Gastroesophageal sphincter (tissue), 4 donors: Measurements from ENCODE around the gene RNF43. TPM values are rescaled to one million over a fixed set of nuclear protein-coding genes. Genes with fewer than 3 reads are reported as not detected.

Source experiments
- ATAC-seq: fragments of 150-250 bp; one replicate; pipeline ENCODE4 v1.9.1; 2016; ENCODE audit warnings: mild to moderate bottlenecking, moderate library complexity
- H3K27ac ChIP-seq, 4 donors: fragments of 200-600 bp; sonication (generic) in 3 of 4; 1 replicate in 3 of 4; 2 replicates in 1 of 4; pipeline ENCODE4 v1.5.1; 2016 to 2019
- H3K27me3 ChIP-seq: fragments of 200-600 bp; sonication (generic); one replicate; pipeline ENCODE4 v1.5.1; 2019
- H3K36me3 ChIP-seq, 2 donors: fragments of 200-600 bp; sonication (generic); one replicate each; pipeline ENCODE4 v1.5.1; 2019; ENCODE audit warnings: control low read depth in 1 of 2
- H3K4me1 ChIP-seq, 3 donors: fragments of 200-600 bp; sonication (generic); 1 replicate in 2 of 3; 2 replicates in 1 of 3; pipeline ENCODE4 v1.5.1; 2016 to 2019; ENCODE audit warnings: control low read depth in 2 of 3
- H3K4me3 ChIP-seq, 2 donors: fragments of 200-600 bp; sonication (generic); one replicate each; pipeline ENCODE4 v1.5.1; 2019; ENCODE audit warnings: mild to moderate bottlenecking in 1 of 2, moderate library complexity in 1 of 2
- H3K9me3 ChIP-seq, 3 donors: fragments of 200-600 bp; sonication (generic); one replicate each; pipeline ENCODE4 v1.5.1; 2017 to 2019; ENCODE audit warnings: control low read depth in 2 of 3
- CTCF ChIP-seq, 4 experiments: fragments of 200-600 bp in 2 of 4; fragments of 450-650 bp in 2 of 4; sonication (generic) in 1 of 4; IDR thresholded peaks; one replicate each; pipeline ENCODE4 v1.5.1; 2017 to 2019; ENCODE audit warnings: antibody characterized with exemption in 4 of 4, mild to moderate bottlenecking in 2 of 4, moderate library complexity in 2 of 4
- EP300 ChIP-seq: sonication (generic); formaldehyde crosslinking; IDR thresholded peaks from one replicate; pipeline ENCODE4 v1.6.1; 2017; ENCODE audit warnings: antibody characterized with exemption, mild to moderate bottlenecking
- POLR2A ChIP-seq, 2 donors: fragments of 450-650 bp; IDR thresholded peaks; one replicate each; pipeline ENCODE4 v1.6.1; 2017; ENCODE audit warnings: antibody characterized with exemption in 2 of 2, mild to moderate bottlenecking in 2 of 2, moderate library complexity in 1 of 2
- POLR2AphosphoS5 ChIP-seq: sonication (generic); formaldehyde crosslinking; IDR thresholded peaks from one replicate; pipeline ENCODE4 v1.6.1; 2017; ENCODE audit warnings: antibody characterized with exemption
- WGBS, 2 donors: methylation state at CpG; one replicate each; pipeline ENCODE4 v1.1.5; 2018; ENCODE audit warnings: low coverage in 1 of 2; 5-methylcytosine and 5-hydroxymethylcytosine counted together
- total RNA-seq, 4 donors: library from RNA; depleted of rRNA; stranded (reverse); fragments of >200 nt; gene quantifications; one replicate each; pipeline ENCODE4 v1.1.0, GENCODE V29; 2016

Gene RNF43
- total RNA-seq, 4 donors from 2014 or later = 0.16 to 0.79 TPM; not detected in 2

DNA sequence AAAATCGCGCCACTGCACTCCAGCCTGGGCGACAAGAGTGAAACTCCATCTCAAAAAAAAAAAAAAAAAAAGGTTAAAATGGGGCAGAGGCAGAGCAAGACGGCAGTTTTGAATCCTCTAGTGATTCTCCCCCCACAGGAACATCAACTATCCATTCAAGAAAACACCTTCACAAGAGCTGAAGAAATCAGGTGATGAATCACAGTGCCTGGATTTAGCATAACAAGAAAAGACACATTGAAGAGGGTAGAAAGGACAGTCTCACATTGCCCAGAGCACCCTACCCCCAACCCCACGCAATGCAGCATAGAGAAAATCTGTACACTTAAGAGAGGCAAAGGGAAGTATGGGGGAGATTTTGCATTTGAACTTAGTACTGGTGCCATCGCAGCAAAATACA is 28.8 kb upstream of the RNF43 start:
- Histone ChIP-seq H3K4me1 (no peaks in the 10 kb centered on the region), H3K27me3 (no peaks in the 10 kb centered on the region), H3K4me3 (no peak overlapping the region), H3K36me3 (no peaks in the 10 kb centered on the region), H3K27ac (no peak overlapping the region), H3K9me3 (no peaks in the 10 kb centered on the region)
- WGBS, 2 donors = 53 to 80% methylated on average over 2 to 6 of the region's 6 CpGs
- no peak for TF ChIP-seq CTCF (IDR thresholded peaks at IDR 0.05)
- TF ChIP-seq POLR2A (IDR thresholded peaks at IDR 0.05) = no peak
- no peak for TF ChIP-seq POLR2AphosphoS5
- no peak for TF ChIP-seq EP300
- no peak for ATAC-seq

DNA sequence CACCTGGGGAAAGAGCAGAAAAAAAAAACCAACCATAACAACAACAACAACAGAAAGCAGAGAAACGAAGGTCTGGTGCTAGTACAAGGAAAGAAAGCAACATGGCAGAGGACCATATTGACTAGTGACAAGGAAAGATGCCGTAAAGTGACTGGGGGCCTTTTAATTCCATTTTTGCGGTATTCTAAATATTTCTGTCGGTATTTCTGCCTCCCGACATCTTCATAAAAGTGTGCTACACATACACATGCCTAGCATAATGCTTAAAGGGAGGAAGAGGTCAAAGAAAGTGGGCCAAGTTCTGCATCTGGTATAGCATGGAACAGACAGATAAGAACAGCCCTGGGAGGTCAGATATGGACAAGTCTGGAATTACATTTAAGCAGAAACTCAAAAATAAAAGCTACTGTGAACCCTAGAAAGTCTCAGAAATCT is 19.5 kb upstream of the RNF43 start:
- H3K27ac ChIP-seq = no peak overlapping the region
- TF ChIP-seq EP300 (no peak), POLR2A (IDR thresholded peaks at IDR 0.05) (no peak), POLR2AphosphoS5 (no peak), CTCF (IDR thresholded peaks at IDR 0.05) (no peak)

DNA sequence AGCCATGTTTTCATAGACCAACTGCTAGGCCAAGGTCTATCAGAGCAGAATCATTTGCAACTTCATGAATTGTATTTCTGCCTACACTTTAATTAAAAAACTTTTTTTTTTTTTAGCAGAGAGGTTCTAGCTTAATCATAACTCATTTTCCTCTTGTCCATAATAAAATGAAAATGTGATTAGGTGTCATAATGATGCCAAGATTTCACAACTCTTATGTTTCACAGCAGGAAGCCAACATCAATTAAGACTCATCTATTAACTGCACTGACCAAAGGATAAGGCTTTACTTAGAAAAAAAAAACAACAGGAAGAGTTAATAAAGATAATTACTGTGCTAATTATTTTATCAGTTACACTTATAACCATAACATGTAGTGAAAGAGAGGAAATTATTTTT is 18.9 kb upstream of the RNF43 start:
- Histone ChIP-seq H3K9me3 (no peaks in the 10 kb centered on the region), H3K36me3 (no peaks in the 10 kb centered on the region), H3K4me1 (no peaks in the 10 kb centered on the region), H3K27me3 (no peaks in the 10 kb centered on the region), H3K4me3 (no peak overlapping the region), H3K27ac (no peak overlapping the region)
- no peak for TF ChIP-seq POLR2A (IDR thresholded peaks at IDR 0.05)
- TF ChIP-seq POLR2AphosphoS5 = no peak
- no peak for TF ChIP-seq EP300
- TF ChIP-seq CTCF (IDR thresholded peaks at IDR 0.05) = no peak
- no peak for ATAC-seq

More for the DNA sequence above, 19.5 kb upstream of the RNF43 start:
- no peaks in the 10 kb centered on the region for H3K36me3 ChIP-seq
- ATAC-seq = no peak
- no peaks in the 10 kb centered on the region for H3K4me1 ChIP-seq
- H3K4me3 ChIP-seq = no peak overlapping the region
- whole genome bisulfite sequencing, 2 donors = 57 to 82% methylated on average over 5 of the region's 5 CpGs
- H3K27me3 ChIP-seq = no peaks in the 10 kb centered on the region
- H3K9me3 ChIP-seq = no peaks in the 10 kb centered on the region

DNA sequence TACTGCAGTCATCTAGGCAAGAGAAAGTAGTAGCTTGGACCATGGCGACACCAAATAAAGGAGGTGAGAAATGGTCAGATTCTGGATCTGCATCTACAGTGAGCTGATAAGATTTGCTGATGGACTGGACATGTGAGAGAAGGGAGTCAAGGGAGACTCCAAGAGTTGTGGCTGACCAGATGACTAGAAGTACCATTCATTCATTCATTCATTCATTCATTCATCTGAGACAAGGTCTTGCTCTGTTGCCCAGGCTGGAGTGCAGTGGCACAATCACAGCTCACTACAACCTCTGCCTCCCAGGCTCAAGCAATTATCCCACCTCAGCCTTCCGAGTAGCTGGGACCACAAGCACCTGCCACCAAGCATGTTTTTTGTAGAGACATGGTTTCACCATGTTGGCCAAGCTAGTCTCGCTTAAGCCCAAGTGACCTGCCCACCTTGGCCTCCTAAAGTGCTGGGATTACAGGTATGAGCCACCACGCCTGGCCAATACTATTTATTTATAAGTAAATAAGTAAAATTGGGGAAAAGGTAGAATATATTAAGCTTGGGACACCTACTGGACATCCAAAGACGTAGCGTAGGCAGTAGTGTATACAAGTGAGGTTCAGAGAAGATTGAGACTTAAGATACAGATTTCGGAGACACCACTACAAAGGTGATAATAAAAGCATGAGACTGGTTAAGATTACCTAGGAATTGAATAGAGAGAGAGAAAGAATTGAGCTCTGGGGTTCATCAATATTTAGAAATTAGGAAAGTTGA is 15.7 kb upstream of the RNF43 start:
- H3K4me3 ChIP-seq = no peak overlapping the region
- no peaks in the 10 kb centered on the region for H3K36me3 ChIP-seq
- H3K4me1 ChIP-seq = no peaks in the 10 kb centered on the region
- no peak overlapping the region for H3K27ac ChIP-seq
- TF ChIP-seq CTCF (IDR thresholded peaks at IDR 0.05) (no peak), POLR2AphosphoS5 (no peak), POLR2A (IDR thresholded peaks at IDR 0.05) (no peak), EP300 (no peak)
- ATAC-seq = no peak
- no peaks in the 10 kb centered on the region for H3K9me3 ChIP-seq
- 77 to 91% methylated on average over 4 to 6 of the region's 7 CpGs for WGBS, 2 donors
- H3K27me3 ChIP-seq = peaks cover 11% of the 10 kb centered on the region

DNA sequence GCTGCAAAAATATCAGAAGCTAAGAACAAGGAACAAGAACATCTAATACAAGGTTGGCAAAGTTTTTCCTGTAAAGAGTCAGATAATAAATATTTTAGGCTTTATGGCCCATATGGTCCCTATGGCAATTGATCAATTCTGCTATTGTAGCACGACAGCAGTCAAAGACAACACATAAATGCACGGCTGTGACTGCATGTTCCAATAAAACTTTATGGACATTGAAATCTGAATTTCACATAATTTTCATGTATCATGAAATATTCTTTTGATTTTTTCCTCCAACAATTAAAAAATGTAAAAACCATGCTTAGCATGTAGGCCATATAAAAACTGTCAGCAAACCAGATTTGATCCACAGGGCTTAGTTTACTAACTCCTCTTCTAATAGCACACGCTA is 10.5 kb upstream of the RNF43 start:
- Histone ChIP-seq H3K36me3 (no peaks in the 10 kb centered on the region), H3K27ac (no peak overlapping the region), H3K4me3 (no peak overlapping the region), H3K27me3 (peaks cover 18% of the 10 kb centered on the region), H3K9me3 (no peaks in the 10 kb centered on the region), H3K4me1 (no peaks in the 10 kb centered on the region)
- no peak for ATAC-seq
- 77 to 78% methylated on average over 2 to 3 of the region's 3 CpGs for WGBS, 2 donors
- TF ChIP-seq EP300 (no peak), POLR2AphosphoS5 (no peak), CTCF (IDR thresholded peaks at IDR 0.05) (no peak), POLR2A (IDR thresholded peaks at IDR 0.05) (no peak)
